Skin of body (tissue), 2 donors: Measurements from ENCODE around the gene DISP2. TPM values are rescaled to one million over a fixed set of nuclear protein-coding genes. Genes with fewer than 3 reads are reported as not detected.

Source experiments
- DNase-seq: peaks from one replicate; lab custom pipeline; 2025; lab: John Stamatoyannopoulos, UW
- total RNA-seq: library from RNA; depleted of rRNA; stranded (reverse); fragments of >200 nt; gene quantifications from one replicate; pipeline ENCODE4 v1.2.3, GENCODE V29; 2014

Gene DISP2
- total RNA-seq, 1 donor from 2014 or later: 0.79 TPM

GRCh38 chr15:40361640-40362039 is 3.6 kb downstream of the DISP2 start:
- no peak for DNase-seq

DNA sequence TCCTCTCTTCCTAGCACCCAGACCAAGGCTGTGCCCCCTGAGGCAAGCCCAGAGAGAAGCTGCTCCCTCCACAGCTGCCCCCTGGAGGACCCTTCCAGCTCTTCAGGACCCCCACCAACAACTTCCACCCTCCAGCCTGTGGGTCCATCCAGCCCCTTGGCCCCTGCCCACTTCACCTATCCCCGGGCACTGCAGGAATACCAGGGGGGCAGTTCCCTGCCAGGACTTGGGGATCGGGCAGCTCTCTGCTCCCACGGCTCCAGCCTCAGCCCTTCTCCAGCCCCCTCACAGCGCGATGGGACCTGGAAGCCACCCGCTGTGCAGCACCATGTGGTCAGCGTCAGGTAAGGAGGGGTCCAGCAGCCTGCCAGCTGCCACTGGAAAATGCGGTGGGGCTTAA is 5.6 kb downstream of the DISP2 start:
- DNase-seq: no peak

DNA sequence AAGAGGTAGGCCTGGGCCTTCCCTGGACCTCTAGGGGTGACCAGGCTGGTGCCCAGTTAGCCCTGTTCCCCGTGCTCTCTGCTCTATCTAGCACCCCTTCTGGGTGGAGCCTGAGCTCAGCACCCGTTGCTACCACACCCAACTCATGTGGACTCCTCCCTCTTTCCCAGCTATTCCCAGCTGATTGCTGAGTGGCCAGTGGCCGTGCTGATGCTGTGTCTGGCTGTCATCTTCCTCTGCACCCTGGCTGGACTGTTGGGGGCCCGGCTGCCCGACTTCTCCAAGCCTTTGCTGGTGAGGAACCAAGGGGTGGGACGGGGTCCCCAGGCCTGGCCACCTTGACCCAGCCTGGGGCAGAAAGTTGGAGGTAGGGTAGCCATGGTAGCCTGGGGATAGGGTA is 6.2 kb downstream of the DISP2 start:
- no peak for DNase-seq

- DNase-seq: no peak
Observed at GRCh38 chr15:40365016-40365415, 7.0 kb downstream of the DISP2 start.

DNA sequence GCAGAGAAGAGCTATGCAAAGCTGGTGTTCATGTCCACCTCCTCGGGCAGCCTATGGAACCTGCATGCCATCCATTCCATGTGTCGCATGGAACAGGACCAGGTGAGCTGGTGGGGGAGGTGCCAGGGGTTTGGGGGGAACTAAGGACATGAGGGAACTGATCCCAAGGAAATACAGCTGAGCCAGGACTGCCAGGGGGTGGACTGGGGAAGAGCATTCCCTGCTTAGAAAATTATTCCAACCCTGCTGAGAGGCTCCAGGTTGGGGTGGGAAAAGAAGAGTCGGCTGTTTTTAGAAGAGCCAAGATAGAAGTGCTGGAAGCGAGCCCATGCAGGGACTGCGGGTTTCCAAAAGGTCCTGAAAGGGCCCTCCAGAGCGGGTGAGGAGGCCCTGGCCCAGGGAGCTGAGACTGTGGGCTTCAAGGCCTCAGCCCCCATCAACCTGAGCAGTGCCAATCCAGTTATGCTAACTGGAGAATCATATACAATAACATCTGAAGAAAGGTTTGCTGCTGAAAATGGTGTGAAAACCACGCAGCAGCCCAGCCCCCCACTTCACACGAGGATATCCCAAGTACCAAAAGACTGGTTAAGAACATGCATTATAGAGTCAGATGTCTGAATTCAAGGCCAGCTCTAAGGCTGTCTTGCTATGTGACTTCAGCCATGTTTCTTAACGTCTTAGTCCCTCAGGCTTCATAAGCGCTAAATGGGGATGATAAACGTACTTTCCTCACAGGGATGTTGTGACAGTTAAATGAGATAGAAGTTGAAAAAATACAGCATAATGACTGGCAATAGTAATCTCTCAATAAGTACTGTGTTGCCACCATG is 7.8 kb downstream of the DISP2 start:
- DNase-seq: no peak

DNA sequence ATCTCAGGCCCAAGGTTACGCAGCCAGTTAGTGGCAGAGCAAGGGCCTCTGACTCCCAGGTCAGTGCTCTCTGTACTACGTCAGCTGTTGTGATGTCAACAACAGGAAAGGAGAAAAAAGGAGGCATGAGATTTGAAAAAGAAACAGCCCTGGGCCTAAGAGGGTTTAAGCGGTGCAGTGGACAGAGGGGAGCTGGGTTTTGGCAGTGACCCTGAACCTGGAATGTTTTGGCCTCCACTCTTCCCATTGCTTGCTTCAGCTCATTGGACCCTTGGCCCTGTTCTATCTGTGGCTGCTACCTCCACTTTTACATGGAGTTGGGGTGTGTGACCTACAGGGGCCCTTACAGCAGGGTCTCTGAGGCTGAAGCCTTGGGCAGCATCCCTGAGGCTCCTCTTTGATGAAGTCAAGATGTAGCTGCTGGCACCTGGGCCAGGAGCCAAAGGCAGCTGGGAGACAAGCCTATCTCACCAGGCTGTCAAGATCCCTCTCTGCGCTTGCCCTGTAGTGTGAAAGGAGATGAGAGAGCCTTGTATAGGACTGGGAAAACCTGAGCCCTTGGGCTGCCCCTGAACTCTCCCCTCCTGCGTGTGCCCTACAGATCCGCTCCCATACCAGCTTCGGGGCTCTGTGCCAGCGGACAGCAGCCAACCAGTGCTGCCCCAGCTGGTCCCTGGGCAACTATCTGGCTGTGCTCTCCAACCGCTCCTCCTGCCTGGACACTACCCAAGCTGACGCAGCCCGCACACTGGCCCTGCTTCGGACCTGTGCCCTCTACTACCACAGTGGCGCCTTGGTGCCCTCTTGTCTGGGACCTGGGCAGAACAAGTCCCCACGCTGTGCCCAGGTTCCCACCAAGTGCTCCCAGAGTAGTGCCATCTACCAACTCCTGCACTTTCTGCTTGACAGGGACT is 8.7 kb downstream of the DISP2 start:
- DNase-seq: no peak

GRCh38 chr15:40367371-40367685 is 9.3 kb downstream of the DISP2 start:
- DNase-seq: no peak

- peak; percentile 76 for DNase-seq
Observed at GRCh38 chr15:40367686-40368611, 9.9 kb downstream of the DISP2 start.

- DNase-seq: no peak
Observed at GRCh38 chr15:40368719-40369473, 10.9 kb downstream of the DISP2 start.

GRCh38 chr15:40369474-40369869 is 11.5 kb downstream of the DISP2 start:
- no peak for DNase-seq

- no peak for DNase-seq
Observed at GRCh38 chr15:40369971-40370370, 12.0 kb downstream of the DISP2 start.

DNA sequence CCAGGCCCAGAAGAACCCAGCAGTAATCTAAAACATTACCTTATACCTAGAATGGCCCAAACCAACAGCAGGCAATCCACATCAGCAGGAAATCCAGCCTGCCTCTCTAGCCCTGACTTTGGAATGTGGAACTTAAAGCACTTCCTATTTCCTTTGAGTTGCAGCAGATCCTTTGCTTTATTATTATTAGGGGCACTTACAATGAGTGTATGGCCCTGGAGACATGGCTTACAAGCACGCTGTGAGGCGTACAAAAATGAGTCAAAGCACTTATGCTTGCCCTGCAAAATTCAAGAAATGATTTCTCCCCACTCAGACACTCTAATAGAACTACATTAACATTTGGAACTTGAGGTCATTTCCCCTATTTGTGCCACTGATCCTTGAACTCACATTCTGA is 15.0 kb downstream of the DISP2 start:
- no peak for DNase-seq

DNA sequence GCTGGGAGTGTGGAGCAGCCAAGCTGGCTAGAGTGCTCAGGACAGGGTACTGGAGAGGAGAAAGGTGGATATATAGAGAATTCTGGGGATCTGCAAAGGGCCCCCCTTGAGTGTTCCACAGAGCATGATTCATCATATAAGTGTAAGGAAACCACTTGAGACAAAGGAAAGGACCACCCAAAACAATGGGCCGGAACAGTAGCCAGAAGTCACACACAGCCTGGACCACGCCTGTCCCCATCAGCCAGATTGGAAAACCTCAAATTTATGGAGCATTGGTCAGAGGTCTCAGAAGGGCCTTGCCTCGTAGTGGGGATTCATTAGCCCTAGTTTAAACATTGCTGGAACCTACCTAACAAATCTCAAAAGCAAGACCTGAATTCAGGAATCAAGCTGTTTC is 19.6 kb downstream of the DISP2 start:
- DNase-seq: no peak

GRCh38 chr15:40379374-40379773 is 21.4 kb downstream of the DISP2 start:
- DNase-seq: no peak

GRCh38 chr15:40379853-40380252 is 21.8 kb downstream of the DISP2 start:
- no peak for DNase-seq

- DNase-seq: no peak
Observed at GRCh38 chr15:40380636-40381035, 22.6 kb downstream of the DISP2 start.

- DNase-seq: no peak
Observed at GRCh38 chr15:40381818-40382529, 24.0 kb downstream of the DISP2 start.

GRCh38 chr15:40382580-40383456 is 24.8 kb downstream of the DISP2 start, which contains the start of gene KNSTRN:
Gene KNSTRN, plus strand, starts transcription at chr15:40382721. Its CDS starts 115 bp downstream, at chr15:40382836.
- DNase-seq: peak; percentile 88

DNA sequence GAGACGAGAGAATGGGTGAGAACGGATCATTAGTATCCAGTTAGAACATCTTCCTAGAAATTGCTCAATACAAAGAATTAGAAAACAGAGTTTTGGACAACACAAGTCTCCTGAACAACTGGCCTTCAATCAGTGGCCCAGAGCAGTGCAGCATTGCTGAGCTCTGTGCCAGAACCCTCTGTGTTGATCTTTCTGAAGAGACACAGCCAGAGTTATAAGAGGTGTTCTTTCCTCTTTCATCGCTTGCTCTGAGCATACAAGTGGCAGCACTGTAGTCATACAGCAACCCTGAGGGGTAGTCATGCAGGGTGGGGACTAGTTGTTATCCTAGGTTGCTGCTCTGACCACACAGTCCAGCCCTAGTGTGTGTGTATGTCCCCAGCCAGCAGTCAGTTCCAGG is 28.5 kb downstream of the DISP2 start:
- DNase-seq: no peak
